Tibial artery (tissue), 4 donors: ENCODE measurements around the gene TSC22D3.
A peak's percentile ranks its signal among the peaks of the same experiment; 100 is the strongest.
"Not testable (repeated sequence)": the region's sequence is repeated elsewhere in the genome, so short reads cannot be mapped to it uniquely, and the experiment has no call there.

Source experiments
- DNase-seq, 2 donors: peaks; one replicate each; pipeline ENCODE4 v3.0.0-alpha.2; 2019
- H3K27ac ChIP-seq, 2 donors: fragments of 200-600 bp; sonication (generic) in 1 of 2; 1 replicate in 1 of 2; 2 replicates in 1 of 2; pipeline ENCODE4 v1.5.1; 2018 to 2019; ENCODE audit warnings: mild to moderate bottlenecking in 1 of 2
- H3K27me3 ChIP-seq, 2 donors: fragments of 200-600 bp; sonication (generic) in 1 of 2; one replicate each; pipeline versions ENCODE4 v1.5.1 to v1.6.0; 2016 to 2019
- H3K36me3 ChIP-seq, 3 donors: fragments of 200-600 bp; sonication (generic) in 2 of 3; one replicate each; pipeline ENCODE4 v1.5.1; 2016 to 2019; ENCODE audit warnings: mild to moderate bottlenecking in 2 of 3
- H3K4me1 ChIP-seq, 4 donors: fragments of 200-600 bp; sonication (generic) in 2 of 4; 1 replicate in 3 of 4; 2 replicates in 1 of 4; pipeline ENCODE4 v1.5.1; 2016 to 2019
- H3K4me3 ChIP-seq, 2 donors: fragments of 200-600 bp; sonication (generic) in 1 of 2; 1 replicate in 1 of 2; 2 replicates in 1 of 2; pipeline ENCODE4 v1.5.1; 2018 to 2019; ENCODE audit warnings: mild to moderate bottlenecking in 2 of 2
- H3K9me3 ChIP-seq, 3 donors: fragments of 200-600 bp; sonication (generic) in 1 of 3; one replicate each; pipeline ENCODE4 v1.5.1; 2016 to 2019
- intact Hi-C: fragments of 100-400 bp; cut with DNase I; formaldehyde crosslinking; loops from one replicate; pipeline ENCODE4 v1.15.0; 2023; ENCODE audit warnings: low total_unique reads
- TF ChIP-seq, protein P1 (sequence below), 2 experiments: fragments of 200-600 bp in 1 of 2; fragments of 450-650 bp in 1 of 2; IDR thresholded peaks; one replicate each; pipeline ENCODE4 v1.5.1; 2017 to 2019; ENCODE audit warnings: antibody characterized with exemption in 2 of 2, mild to moderate bottlenecking in 1 of 2, moderate library complexity in 1 of 2

TSC22D3 gene

DNA sequence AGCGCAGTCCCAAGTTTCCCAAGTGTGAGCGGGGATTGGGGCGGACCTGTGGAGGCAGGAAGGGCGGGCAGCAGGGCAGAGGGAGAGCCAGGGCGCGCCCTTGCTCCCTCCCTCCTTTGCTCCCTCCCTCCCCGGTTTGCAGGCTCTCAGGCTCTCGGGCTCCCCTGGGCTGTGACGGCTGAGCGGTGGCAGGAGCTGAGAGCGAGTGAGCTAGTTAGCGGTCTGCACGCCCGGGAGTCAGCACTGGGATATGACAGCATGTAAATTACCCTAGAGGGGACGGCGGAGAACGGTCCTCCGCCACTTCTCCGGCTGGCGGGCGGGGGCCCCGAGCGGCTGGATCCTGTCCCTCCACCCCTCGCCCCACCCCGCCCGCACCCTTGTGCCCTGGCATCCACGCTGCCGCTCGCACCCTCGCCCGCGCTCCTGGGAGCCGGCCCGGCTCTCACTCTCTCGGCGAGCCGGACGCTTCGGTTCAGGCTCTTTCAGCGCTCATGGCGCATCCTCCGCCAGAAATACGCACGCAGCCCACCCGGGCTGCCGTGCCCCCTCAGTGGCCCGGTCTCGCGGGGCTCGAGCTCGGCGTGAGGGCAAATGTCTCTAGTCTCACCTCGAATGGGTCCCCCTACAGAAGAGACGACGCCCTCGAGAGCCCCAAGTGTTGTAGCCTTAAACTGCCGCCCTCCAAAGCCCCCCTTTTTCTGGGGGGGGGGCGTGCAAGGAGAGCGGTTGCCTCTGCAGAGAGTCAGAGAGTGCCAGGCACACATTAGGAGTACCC lies at the start of gene TSC22D3:
TSC22D3 (minus strand) TSS at position 54 of the 778 bp plus-strand sequence. CDS start 368 bp downstream, outside the sequence.
- Histone ChIP-seq H3K27me3 (no peaks in the 10 kb centered on the region), H3K9me3 (no peaks in the 10 kb centered on the region), H3K4me1 (peaks cover 0 to 20% (median 7%) of the 10 kb centered on the region in 4 donors), H3K27ac (peak within 1 kb of the TSS; percentile 88 to 94), H3K36me3 (no peaks in the 10 kb centered on the region), H3K4me3 (peak within 1 kb of the TSS; percentile 70 to 71)
- intact Hi-C loops = loop anchor here (5.0 kb wide), 2 partner anchors 104 to 119 kb away; no protein-coding TSS in a partner anchor
- peak; percentile 88 to 94 for DNase-seq
- TF ChIP-seq, protein P1, sequence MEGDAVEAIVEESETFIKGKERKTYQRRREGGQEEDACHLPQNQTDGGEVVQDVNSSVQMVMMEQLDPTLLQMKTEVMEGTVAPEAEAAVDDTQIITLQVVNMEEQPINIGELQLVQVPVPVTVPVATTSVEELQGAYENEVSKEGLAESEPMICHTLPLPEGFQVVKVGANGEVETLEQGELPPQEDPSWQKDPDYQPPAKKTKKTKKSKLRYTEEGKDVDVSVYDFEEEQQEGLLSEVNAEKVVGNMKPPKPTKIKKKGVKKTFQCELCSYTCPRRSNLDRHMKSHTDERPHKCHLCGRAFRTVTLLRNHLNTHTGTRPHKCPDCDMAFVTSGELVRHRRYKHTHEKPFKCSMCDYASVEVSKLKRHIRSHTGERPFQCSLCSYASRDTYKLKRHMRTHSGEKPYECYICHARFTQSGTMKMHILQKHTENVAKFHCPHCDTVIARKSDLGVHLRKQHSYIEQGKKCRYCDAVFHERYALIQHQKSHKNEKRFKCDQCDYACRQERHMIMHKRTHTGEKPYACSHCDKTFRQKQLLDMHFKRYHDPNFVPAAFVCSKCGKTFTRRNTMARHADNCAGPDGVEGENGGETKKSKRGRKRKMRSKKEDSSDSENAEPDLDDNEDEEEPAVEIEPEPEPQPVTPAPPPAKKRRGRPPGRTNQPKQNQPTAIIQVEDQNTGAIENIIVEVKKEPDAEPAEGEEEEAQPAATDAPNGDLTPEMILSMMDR (IDR thresholded peaks at IDR 0.05) = peak in 1 of 2 experiments; percentile 9

DNA sequence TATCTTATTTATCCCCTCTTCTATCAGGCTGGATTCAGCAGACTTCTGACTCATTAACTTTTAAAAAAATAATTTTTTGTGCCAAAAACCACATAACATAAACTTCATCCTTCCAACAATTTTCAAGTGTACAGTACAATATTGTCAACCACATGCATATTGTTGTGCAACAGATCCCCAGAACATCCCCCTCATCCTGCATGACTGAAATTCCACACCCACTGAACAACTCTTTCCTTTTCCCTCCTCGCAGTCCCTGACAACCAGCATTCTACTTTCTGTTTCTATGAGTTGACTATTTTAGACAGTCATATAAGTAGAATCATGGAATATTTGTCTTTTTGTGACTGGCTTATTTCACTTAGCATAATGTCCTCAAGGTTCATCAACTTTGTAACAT lies 47.9 kb upstream of the TSC22D3 start:
- TF ChIP-seq, protein P1 (IDR thresholded peaks at IDR 0.05) = no peak
- DNase-seq = no peak
- Histone ChIP-seq H3K36me3 (no peaks in the 10 kb centered on the region), H3K9me3 (peaks cover 0 to 13% (median 8%) of the 10 kb centered on the region in 3 donors), H3K27me3 (no peaks in the 10 kb centered on the region), H3K27ac (no peak overlapping the region), H3K4me1 (peaks cover 0 to 4% (median 0%) of the 10 kb centered on the region in 4 donors), H3K4me3 (no peak overlapping the region)
- intact Hi-C loops = no loop called here

DNA sequence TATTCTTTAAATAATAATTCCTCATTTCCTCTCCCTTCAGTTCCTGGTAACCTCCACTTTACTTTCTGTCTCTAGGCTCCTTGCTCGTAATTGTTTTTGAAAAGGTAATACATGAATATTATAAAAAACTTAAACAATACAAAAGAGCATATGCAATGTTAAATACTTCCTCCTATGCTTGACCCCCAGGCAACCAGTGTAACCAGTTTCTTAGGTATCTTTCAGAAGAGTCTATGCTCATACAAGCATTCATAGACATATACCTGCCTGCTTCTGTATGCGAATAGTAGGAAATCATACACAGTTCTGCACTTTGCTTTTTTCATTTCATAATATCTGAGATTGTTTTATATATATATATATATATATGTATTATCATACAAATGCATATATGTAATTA lies 47.5 kb upstream of the TSC22D3 start:
- intact Hi-C loops = no loop called here
- Histone ChIP-seq H3K9me3 (peaks cover 0 to 13% (median 8%) of the 10 kb centered on the region in 3 donors), H3K4me1 (peaks cover 0 to 4% (median 0%) of the 10 kb centered on the region in 4 donors), H3K4me3 (no peak overlapping the region), H3K27ac (no peak overlapping the region), H3K36me3 (no peaks in the 10 kb centered on the region), H3K27me3 (no peaks in the 10 kb centered on the region)
- DNase-seq = no peak
- TF ChIP-seq, protein P1 (IDR thresholded peaks at IDR 0.05) = no peak

DNA sequence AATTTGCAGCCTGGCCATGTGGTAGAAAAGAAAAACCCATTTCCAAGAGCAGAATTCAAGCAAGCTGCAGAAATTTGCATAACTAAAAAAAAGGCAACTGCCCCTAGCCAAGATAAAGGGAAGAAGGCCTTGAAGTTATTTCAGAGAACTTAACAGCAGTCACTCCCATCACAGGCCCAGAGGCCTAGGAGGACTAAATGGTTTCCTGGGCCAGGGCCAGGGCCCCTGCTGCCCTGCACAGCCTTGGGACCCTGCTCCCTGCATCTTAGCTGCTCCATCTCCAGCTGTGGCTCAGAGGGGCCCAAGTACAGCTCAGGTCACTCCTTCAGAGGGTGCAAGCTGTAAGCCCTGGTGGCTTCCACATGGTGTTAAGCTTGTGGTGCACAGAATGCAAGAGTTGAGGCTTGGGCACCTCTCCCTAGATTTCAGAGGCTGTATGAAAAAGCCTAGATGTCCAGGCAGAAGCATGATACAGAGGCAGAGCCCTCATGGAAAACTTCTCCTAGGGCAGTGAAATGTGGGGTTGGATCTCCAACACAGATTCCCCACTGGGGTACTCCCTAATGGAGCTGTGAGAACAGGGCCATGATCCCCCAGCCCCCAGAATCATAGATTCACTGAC lies 43.4 kb upstream of the TSC22D3 start:
- no peak overlapping the region for H3K4me3 ChIP-seq
- no peak overlapping the region for H3K27ac ChIP-seq
- intact Hi-C loops = no loop called here
- no peaks in the 10 kb centered on the region for H3K27me3 ChIP-seq
- no peaks in the 10 kb centered on the region for H3K4me1 ChIP-seq
- no peak for DNase-seq
- TF ChIP-seq, protein P1 (IDR thresholded peaks at IDR 0.05) = no peak
- no peaks in the 10 kb centered on the region for H3K36me3 ChIP-seq
- peaks cover 0 to 14% (median 13%) of the 10 kb centered on the region in 3 donors for H3K9me3 ChIP-seq

DNA sequence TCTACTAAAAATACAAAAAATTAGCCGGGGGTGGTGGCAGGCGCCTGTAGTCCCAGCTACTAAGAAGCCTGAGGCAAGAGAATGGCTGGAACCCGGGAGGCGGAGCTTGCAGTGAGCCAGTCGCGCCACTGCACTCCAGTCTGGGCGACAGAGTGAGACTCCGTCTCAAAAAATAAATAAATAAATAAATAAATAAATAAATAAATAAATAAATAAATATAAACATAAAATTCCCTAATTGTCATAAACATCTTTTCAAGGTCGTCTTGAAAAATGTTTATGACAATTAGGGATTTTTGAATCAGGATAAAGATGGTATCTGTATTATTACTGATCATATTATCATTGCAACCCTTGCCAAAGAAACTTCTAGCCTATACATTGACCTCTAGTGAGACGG lies 34.5 kb upstream of the TSC22D3 start:
- DNase-seq, H3K27me3 ChIP-seq, H3K4me1 ChIP-seq: not testable (repeated sequence)

DNA sequence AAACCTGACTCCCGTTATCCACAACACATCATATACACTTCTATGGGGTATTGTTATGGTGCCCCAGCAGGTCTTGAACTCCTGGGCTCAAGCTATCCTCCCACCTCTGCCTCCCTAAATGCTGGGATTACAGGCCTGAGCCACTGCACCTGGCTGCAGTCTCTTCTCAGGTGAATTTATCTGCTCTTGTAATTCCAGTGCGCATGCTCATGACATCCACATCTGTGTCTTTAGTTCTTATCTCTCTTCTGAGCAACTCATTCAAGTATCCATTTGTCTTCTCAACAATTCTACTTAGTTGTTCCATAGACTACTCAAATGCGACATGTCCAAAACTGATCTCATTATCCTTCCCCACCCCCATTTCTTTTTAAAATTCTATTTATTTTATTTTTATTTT lies 29.6 kb upstream of the TSC22D3 start:
- DNase-seq = no peak
- H3K36me3 ChIP-seq = no peaks in the 10 kb centered on the region
- no peaks in the 10 kb centered on the region for H3K4me1 ChIP-seq
- no peak overlapping the region for H3K27ac ChIP-seq
- H3K4me3 ChIP-seq = no peak overlapping the region
- H3K27me3 ChIP-seq = no peaks in the 10 kb centered on the region
- peaks cover 0 to 13% (median 11%) of the 10 kb centered on the region in 3 donors for H3K9me3 ChIP-seq
- intact Hi-C loops = no loop called here
- TF ChIP-seq, protein P1 (IDR thresholded peaks at IDR 0.05) = no peak

More for the DNA sequence above, 34.5 kb upstream of the TSC22D3 start:
- H3K36me3 ChIP-seq, H3K27ac ChIP-seq, H3K4me3 ChIP-seq, H3K9me3 ChIP-seq, intact Hi-C loops: not testable (repeated sequence)
